ENCODE data around the gene THAP3.

THAP3 gene

DNA sequence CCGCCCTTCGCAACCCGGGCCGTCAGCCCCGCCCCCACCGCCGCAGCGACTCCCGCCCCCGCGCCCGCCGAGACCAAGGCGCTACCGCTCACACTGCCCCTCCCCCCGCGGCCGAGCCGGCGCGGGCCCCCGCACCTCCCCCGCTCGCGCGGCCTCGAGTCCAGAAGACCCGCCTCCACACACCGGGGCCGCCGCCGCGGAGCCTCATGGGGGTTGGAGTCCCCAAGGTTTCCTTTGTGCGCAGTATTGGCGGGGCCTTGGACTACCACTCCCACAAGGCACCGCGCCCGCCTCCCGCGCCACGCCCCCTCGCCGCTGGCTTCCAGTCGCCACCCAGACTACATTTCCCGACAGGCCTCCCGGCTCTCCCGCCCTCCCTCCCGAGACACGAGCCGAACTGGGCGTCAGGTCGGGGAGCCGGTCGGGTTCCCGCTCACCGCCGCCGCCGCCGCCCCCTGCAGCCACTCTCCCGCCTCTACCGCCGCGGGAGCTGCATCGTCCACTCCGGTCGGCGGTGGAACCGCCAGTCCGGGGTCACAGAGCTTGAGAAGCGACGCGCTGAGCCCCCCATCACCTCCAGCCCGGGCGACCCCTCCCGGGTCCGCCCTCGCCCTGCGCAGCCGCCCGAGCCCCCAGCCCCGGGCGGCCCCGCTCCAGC lies 11.2 kb upstream of the THAP3 start, which contains the start of gene PHF13:
PHF13 (plus strand) TSS at position 371 of the 658 bp plus-strand sequence. CDS start 336 bp downstream, outside the sequence.
- no peak for FAIRE-seq

DNA sequence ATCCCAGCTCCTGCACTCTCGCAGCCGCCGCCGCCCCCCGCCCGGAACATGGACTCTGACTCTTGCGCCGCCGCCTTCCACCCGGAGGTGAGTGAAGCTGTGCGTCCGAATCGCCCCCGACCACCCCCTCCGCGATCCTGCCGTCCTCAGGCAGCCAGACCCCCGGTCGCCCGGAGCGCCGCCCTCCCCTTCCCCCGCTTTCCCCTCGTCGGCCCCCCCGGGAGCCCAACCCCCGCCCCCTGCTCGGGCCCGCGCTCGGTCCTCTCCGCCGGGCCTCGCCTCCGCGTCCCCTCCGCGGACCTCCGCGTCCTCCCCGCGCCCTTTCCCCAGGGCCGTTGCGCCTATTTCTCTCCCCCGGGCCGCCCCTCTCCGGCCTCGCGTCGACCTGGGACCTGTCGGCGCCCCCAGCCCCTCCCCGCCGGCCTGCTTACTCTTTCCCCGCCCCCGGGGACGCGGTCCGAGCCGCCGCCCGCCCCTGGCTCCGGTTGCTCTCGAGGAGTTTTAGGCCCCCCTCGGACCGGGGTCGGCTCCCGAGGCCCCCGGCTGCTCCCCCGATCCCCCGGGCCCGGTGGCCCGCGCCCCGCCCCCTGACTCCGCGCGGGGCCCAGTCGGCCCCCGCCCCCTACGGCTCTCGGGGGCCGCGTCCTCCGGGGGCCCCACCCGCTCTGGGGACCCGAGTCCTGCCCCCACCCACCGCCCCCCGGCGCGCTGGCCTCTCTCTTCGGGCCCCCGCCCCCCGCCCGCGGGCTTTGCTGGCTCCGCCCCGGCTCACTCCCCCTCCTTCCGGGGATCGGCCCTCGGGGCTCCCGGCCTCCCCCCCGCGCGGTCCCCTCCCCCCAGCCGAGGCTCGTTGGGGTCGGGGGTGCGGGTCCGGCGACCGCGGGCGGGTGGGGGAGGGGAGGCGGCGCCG lies 10.4 kb upstream of the THAP3 start:
- no peak for FAIRE-seq

DNA sequence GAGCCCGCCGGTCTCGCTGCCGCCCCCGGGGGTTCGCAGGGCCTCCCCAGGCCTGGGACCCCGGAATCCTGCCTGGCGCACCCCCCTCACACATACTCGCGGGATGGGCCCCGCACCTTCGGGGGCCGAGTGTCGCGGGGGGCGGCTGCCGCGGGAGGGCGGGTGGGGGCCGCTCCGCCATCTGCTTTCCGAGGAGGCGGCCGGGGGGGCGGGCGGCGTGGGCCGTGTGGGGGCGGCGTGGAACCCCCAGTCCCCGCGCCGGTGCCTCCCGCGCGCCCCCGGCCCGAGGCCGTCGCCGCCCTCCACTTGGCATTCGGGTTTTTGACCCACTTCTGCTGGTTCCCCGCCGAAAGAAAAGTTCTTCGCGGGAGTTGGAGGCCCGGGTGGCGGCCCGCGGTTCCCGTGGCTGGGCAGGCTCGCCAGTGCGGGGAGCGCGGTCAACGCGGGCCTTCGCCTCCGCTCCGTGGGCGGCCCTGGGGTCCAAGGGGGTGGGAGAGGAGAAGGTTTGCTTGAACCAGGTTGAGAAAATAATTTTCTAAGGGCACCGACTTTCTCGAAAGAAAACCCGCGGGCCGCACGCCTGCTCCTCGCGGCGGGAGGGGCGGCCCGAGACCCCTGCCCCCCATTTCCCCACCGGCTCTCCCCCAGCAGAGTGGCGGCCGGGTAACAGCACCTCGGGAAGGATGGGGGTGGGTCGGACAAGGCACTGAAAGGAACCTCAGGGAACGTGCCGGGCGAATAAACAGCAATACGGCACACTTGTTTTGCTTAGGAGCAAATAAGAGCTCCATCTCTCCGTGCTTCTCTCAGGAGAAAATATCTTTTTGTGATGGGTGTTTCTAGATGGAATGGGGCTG lies 9.5 kb upstream of the THAP3 start:
- FAIRE-seq, result no peak

DNA sequence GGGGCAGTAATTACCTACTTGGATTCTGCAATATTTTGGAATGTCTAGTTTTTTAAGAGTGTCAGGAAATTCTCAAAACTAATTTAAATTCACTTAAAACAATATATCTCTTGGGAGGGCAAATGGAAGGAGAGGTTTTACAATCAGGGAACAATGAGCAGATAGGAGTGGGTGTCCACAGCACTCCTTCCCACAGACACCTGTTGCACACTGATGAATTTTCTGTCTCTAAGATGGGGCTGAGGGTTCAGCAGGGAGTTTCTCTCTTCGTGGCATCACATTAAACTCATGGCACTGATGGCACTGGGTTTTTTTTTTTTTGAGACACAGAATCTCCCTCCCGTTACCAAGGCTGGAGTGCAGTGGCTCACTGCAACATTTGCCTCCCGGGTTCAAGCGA lies 5.6 kb upstream of the THAP3 start:
- no peak for FAIRE-seq

DNA sequence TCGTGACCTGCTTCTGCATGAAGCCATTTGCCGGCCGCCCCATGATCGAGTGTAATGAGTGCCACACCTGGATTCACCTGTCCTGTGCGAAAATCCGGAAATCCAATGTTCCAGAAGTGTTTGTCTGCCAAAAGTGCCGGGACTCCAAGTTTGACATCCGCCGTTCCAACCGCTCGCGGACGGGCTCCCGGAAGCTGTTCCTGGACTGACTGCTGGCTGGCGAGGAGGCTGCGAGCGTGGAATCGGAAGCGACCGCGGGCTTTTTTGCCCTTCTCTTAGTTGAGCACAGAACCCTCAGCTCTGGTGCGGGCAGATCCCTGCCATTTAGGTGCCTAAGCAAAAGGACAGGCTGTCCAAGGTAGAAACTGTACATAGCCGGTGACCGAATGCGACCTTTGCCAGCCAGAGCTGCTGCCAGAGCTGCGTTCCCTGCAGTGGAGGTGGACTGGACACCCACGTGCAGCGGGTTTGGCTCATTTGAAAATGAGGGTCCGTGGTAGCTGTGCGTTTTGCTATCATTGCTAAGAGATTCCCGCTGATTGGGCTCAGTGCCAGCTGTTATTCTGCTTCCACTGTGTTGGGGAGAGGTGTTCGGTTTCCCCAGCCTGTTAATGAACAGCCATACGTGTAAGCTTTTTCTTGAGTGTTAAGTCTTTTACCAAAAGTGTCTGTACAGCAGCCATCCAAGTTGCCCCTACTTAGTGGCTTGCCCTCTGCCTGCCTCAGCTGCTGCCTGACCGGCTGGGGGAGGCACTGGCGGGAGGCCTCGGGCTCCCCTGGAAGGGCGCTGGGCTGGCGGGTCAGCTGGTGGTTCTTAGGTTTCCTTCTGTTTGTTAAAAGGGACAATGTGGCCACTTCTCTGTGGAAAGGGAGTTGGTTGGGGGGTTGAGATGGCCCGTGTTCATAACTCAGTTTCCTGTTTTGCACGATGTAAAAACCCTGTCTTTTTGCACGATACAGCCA lies 3.0 kb upstream of the THAP3 start:
- no peak for FAIRE-seq

DNA sequence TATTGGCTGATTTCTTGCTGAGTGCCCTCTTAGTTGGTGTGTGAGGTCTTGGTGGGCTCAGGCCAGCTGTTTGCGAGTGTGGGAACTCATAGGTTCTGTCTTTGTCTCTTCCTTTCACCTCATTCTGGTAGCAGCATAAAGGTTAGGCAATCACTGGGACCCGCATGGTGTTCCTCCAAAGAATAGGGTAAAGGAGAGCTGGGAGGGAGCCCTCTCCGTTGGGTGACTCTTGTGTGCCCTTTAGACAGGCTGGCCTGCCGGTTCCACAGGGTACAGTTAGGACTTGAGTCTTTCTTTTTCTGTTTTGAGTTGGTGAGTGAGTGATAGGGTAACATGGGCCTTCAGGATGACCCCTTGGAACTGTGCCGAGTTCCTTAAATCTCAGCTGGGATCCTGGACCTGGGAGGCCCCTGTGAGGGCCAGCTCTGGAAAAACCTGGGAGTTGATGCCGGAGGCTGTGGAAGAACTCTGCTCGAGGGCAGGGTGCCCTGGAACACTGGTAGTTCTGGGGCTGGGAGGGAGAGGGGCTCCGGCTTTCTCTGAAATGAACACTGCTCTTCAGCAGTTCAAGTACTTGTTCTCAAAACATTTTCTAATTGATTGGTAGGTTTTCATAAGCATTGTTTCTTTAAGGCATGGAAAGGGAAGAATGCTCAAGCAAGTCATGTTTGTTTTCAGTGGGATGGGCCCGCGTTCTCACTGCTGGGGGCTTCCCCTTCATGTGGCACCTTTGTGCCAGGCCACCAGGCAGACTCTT lies 2.1 kb upstream of the THAP3 start:
- no peak for FAIRE-seq

DNA sequence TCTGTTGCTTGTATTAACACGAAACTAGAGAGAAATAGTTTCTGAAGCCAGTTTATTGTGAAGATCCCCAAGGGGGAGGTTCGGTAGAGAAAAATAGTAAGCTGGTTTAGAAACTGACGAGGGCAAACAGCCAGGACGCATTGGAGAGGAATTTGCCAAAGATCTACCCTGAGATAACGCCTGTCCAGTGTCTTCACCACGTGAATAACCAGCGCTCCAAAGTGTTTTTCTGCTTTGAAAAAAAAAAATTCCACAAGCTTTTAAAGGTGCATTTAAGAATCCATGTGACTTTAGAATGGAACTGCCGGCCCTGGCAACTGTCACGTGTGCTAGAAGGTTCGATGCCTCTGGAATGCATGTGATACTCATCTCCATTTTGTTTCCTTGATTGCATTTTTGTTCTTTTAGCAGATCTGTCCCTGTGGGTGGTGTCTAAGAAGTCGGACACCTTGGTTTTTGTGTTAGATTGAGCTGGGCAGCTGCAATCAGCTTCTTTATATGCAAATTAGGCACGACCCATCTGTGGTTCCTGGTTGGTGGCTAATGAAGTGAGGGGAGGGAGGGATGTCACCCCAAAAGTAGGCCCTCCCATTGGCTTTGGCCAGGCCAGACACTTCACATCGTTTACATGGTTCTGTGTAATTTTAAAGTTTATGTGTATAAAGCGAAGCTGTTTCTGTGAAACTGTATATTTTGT lies 1.3 kb upstream of the THAP3 start:
- no peak for FAIRE-seq

DNA sequence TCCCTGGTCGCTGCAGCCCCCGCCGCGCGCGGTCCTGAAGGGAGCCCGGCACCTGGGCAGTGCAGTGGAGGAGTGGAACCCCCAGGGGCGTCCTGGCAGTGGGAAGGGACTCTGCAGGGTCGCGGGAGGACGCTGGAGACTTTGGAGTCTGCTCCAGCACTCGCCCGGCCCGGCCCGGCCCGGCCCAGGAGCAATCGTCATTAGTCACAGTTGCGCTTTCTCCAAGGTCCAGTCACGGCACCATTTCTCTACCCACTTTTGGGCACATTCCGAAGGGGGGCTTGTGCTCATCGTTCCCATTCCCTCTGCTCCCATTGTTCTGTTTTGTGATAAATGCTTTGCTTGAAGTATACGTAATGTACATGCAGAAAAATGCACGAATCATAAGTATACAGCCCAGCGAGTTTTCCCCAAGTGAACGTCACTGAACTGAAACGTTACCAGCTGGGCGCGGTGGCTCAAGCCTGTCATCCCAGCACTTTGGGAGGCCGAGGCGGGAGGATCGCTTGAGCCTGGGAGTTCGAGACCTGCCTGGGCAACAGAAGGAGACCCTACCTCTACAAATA lies 999 bp downstream of the THAP3 start:
- FAIRE-seq, result no peak

DNA sequence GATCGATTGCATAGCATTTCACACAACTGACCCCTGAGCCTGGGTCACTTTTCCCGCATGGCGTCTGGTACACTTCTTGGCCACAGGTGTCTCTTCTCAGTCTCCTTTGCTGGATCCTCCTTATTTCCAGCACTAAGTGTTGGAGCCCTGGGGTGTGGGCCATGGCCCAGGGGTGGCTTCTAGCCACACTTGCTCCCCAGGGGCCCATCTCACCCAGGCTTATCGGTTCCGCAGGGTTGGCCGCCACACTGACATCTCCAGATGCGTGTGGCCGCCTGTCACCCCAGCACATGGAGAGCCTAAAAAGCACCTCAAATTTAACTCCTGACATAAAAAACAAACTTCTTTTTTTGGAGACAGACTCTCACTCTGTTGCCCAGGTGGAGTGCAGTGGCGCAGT lies 2.4 kb downstream of the THAP3 start:
- no peak for FAIRE-seq

DNA sequence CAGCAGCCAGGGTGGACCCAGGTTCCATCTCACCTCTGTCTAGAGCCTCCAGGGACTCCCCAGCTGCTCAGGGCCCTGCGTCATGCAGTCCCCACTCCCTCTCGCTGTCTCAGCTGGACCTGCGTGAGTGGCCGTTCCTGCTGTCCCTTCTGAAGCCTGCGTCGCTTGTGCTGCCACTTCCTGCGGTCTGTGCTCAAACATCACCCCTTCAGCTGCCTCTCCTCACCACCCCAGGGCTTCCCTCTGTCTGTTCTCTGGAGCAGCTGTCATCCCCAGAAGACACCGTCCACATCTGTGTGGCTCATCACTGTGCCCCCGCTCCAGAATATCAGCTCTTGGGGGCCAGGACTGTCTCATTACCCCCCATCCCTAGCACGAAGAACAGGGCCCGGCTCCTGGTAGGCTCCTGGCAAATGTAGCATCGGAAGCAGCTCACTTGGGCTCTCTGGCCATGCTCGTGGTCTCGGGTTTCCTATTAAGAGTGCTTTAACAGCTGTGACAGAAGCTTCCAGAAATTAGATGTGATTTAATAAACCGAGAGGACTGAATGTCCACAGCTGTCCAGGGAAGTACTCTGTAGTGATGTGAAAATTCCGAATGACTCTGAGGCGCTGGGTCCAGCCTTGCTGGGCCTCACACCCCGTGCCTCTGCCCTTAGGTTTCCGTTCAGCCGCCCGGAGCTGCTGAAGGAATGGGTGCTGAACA lies 3.3 kb downstream of the THAP3 start:
- no peak for FAIRE-seq

DNA sequence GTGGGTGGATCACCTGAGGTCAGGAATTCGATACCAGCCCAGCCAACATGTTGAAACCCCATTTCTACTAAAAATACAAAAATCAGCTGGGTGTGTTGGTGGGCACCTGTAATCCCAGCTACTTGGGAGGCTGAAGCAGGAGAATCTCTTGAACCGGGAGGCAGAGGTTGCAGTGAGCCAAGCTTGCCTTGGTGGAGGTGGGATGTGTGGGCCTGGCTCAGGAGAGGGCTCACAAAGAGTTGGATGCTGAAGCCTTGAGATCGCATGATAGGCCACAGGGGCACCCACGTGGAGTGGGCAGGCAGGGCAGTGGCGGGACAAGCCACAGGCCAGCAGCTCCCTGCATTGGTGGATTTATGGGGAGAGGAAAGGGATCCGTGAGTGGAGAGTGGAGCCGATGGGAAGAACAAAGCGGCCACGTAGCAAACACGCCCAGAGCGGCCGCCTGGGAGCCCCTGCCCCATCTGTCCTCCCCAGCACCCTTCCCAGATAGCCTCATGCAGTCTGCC lies 4.4 kb downstream of the THAP3 start:
- no peak for FAIRE-seq

DNA sequence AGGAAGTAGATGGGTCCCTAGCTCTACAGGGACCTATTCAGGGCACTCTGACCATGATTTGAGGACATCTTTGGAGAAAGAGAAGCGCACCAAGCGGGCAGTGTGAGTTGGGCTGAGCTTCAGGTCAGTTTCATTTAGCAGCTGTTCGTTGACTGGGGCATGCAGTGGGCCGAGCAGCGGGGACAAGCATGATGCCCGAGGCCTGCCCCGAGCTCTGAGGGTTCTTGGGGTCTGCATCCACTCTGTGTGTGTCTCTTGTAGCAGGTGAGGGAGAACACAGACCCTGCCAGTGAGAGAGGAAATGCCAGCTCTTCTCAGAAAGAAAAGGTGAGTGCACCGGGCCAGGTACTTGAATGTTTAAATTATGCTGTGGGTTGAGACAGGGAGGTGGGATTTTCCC lies 5.4 kb downstream of the THAP3 start:
- no peak for FAIRE-seq

DNA sequence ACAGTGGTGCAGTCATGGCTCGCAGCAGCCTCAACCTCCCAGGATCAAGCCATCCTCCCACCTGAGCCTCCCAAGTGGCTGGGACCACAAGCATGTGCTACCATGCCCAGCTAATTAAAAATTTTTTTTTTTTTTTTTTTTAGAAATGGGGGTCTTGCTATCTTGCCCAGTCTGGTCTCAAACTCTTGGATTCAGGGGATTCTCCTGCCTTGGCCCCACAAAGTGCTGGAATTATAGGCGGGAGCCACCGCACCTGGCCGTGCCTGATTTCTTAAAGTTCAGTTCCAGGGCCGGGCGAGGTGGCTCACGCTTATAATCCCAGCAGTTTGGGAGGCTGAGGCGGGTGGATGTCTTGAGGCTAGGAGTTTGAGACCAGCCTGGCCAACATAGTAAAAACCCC lies 6.4 kb downstream of the THAP3 start:
- no peak for FAIRE-seq

DNA sequence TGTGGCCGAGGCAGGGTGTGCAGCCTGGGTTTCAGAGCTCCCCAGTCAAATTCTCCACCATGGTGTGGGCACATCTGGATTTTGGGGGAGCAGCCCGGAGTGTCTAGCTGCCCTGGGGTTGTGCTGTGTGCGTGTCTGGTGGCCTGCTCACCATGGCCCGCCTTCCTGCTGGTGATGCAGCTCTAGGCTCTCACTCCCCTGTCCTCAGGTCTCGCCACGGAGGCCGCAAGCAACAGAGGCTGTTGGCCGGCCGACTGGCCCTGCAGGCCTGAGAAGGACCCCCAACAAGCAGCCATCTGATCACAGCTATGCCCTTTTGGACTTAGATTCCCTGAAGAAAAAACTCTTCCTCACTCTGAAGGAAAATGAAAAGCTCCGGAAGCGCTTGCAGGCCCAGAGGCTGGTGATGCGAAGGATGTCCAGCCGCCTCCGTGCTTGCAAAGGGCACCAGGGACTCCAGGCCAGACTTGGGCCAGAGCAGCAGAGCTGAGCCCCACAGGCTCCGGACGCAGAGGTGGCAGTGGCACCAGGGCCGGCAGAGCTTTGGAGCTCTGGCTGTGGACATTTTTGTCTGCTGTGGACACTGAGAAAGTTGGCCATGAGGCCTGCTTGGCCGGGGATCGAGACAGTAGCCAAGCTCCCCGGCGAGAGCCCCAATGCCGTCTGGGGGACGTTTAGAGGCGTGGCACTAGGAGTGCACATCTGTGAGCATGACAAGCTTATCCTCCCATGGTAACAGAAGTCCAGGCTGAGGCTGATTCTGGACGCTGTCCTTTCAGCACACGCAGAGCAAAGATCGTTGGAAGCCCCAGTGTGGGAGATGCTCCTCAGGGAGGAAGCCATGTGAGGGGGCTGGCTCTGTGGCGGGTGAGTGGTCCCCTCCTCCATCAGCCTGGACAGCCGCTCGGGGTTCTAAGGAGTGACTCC lies 8.2 kb downstream of the THAP3 start:
- no peak for FAIRE-seq

DNA sequence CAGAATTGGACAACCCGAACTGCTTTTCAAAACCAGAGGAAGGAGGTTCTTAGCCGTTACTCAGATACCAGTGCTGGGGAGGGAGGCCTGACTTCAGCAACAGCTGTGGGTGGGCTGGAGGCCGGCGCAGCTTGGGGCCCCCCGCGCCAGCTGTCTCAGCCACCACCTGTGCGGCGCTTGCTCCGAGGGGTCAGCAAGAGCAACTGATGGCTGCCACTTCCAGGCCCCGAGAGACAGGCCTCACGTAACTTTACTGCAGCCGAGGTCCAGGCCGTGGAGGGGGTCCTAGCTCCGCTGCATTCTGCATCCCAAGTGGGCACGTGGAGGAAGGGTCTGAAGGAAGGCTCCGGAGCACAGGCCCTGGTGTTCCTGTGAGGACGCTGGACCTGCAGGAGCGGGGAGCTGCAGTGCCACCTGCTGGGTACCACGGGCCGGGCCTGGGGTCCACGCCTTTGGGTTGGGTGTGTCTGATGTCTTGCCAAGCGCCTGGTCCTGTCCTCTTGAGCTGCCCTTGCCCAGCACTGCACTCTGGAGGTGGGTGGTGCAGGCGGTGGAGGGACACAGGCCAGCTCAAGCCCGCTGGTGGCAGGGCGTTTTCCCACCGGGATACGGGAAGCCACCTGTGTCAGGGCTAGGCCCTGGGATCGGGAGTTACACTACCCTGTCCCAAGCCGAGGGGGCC lies 9.8 kb downstream of the THAP3 start:
- no peak for FAIRE-seq

DNA sequence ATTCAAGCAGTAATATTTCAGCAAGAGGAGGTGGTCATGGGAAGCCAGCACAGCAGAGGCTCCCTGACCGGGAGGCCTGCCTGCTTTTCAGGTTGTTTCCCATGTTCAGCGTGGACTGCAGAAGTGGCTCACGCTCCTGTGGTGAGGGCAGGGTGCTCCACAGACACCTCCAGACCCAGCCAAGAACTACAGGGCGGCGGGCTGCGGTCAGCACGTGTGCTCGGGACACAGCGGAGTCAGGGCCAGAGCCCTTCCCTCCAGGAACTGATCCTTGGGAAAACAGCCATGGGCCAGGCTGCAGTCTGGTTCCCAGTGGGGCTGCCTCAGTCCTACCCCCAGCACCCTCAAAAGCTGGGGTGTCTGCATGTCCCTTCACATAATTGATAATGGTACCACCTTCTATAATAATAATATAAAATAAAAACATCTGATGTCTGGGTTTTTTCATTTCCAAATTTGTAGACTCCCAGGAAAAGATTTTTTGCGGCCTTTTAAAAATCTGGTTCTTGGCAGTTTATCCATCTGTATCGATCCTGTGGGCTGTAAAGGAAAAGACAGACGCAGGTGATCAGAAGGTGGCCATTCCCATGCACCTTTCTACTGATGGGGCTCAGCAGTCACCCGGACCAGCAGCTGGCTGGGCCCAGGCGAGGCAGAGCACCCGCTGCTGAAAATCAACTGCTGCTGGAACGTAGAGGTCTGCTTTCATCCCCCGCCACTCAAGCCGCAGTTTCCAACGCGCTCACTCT lies 10.7 kb downstream of the THAP3 start:
- no peak for FAIRE-seq
